DMS53 treated with DMSO at 0.1 percent for 48 hours (cell line): ENCODE measurements around the gene ROPN1B.

Experiments used
- DNase-seq: peaks from one replicate; lab custom pipeline; 2025; ENCODE audit not compliant: unreplicated experiment; lab: John Stamatoyannopoulos, UW

The ROPN1B gene

GRCh38 chr3:126003447-126004190 is 34.6 kb downstream of the ROPN1B start:
- no peak for DNase-seq

DNA sequence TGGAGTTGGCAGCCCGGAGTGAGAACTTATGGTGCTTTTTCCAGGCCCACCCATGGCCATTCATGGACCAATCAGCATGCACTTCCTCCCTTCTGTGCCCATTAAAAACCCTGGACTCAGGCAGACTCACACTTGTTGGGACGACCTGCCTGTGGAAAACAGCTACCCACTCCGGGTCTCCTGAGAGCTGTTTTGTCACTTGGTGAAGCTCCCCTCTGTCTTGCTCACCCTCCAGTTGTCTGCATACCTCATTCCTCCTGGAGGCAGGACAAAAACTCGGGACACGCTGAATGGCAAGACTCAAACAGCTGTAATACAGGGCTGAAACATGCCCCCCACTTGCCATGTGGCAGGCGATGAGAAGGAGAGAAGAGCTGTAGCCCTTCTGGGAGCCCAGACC is 35.2 kb downstream of the ROPN1B start:
- DNase-seq: no peak

GRCh38 chr3:126004692-126005091 is 35.7 kb downstream of the ROPN1B start:
- no peak for DNase-seq

GRCh38 chr3:126005951-126006350 is 37.0 kb downstream of the ROPN1B start:
- no peak for DNase-seq

GRCh38 chr3:126008219-126008618 is 39.2 kb downstream of the ROPN1B start:
- DNase-seq: no peak

GRCh38 chr3:126009181-126009580 is 40.2 kb downstream of the ROPN1B start:
- DNase-seq: no peak

GRCh38 chr3:126013751-126014156 is 44.8 kb downstream of the ROPN1B start:
- DNase-seq: no peak

GRCh38 chr3:126014252-126014651 is 45.3 kb downstream of the ROPN1B start:
- no peak for DNase-seq

GRCh38 chr3:126015075-126015474 is 46.1 kb downstream of the ROPN1B start:
- no peak for DNase-seq

DNA sequence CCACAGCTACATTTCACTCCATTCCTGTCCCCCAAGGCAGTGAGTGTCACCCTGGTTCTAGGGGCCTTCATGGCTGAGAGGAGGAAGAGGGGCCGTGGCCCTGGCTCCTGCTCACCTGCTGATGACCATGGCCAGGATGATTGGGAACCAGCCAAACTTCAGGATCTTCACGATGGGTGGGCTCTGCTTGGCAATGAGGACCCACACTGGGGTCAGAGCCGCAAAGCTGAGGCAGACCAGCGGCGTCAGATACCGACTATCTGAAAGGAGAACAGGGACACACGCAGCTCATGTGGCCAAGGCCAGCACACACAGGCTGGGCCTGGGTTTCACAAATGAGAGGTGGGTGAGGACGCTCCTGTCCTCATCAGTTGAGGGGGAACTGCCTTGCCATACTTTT is 47.6 kb downstream of the ROPN1B start:
- no peak for DNase-seq

- no peak for DNase-seq
Measured at GRCh38 chr3:126017362-126017761, 48.4 kb downstream of the ROPN1B start.

- no peak for DNase-seq
Measured at GRCh38 chr3:126018545-126018944, 49.6 kb downstream of the ROPN1B start.

DNA sequence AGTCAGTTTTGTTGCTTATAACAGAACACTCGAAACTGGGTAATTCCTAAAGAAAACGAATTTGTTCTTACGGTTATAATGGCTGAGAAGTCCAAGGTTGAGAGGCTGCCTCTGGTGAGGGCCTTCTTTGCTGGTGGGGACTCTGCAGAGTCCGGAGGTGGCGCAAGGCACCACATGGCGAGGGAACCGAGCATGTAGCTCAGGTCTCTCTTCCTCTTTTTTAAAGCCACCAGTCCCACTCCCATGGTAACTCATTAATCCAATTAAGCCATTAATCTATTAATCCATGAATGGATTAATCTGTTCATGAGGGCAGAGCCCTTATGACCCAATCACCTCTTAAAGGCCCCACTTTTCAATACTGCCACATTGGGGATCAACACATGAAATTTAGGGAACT is 50.0 kb downstream of the ROPN1B start:
- DNase-seq: no peak

- no peak for DNase-seq
Measured at GRCh38 chr3:126019683-126020082, 50.7 kb downstream of the ROPN1B start.

DNA sequence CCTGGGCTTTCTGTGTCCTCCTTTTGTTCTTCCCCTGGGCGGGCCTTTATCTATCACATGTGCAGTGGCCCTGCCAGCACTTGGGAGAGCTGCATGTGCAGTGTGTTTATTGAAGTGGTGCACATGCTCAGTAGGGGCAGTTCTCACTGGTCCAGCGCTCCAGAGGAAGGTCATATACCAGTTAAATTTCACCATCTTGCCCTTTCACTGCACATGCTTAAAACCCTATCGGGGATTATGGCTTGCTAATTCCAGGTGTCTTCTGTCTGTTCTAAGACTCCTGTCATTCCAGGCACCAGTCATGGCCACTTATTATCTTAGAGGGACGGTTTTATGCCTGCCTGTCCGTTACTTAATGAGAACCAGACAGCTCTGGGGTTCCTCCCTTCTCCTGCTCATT is 52.2 kb downstream of the ROPN1B start:
- DNase-seq: no peak

- no peak for DNase-seq
Measured at GRCh38 chr3:126021702-126022101, 52.7 kb downstream of the ROPN1B start.

DNA sequence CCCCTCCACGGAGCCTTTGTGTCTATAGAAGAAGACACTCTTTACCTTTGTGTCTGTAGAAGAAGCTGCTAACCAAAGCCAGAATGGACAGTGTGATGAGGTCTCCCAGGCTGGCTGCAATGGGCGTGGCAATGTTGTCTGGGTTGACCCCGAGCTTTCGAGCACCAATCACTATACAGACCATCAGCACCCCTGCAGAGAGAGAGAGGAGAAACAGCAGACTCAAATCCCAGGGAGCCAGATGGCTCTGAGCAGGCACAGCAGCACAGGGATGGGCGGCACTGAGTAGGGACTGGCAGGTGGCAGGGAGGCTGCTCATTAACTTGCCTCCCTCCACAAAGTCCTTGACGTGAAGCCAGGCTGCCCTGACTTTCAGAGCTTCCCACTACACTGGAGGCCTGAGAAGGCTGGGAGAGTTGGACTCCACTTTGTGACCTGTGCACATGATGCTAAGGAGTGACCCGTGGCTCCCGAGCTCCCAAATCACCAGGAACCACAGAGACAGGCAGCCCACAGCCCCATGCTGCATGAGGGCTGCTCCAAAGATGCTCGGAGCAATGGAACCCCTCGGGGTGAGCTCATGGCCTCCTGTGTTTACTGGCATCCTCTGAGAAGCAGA is 53.9 kb downstream of the ROPN1B start:
- DNase-seq: no peak

DNA sequence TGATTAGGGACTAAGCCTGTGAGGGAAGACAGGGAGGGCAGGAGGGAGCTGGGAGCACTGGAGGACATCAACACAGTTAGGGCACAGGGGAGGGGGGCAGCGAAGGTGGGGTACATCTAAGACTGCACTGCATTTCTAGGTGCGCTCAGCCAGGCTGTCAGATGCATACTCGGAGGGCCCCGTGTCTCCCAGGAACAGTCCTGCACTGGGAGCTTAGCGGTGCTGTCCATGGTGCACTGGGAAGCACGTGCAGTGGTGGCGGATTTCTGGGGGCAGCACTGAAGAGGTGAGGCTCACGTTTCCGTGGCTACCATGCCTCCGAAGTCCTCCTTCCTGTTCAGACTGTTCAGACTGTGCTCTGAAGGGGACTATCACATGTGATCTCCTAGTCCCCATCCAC is 54.4 kb downstream of the ROPN1B start:
- DNase-seq: no peak

DNA sequence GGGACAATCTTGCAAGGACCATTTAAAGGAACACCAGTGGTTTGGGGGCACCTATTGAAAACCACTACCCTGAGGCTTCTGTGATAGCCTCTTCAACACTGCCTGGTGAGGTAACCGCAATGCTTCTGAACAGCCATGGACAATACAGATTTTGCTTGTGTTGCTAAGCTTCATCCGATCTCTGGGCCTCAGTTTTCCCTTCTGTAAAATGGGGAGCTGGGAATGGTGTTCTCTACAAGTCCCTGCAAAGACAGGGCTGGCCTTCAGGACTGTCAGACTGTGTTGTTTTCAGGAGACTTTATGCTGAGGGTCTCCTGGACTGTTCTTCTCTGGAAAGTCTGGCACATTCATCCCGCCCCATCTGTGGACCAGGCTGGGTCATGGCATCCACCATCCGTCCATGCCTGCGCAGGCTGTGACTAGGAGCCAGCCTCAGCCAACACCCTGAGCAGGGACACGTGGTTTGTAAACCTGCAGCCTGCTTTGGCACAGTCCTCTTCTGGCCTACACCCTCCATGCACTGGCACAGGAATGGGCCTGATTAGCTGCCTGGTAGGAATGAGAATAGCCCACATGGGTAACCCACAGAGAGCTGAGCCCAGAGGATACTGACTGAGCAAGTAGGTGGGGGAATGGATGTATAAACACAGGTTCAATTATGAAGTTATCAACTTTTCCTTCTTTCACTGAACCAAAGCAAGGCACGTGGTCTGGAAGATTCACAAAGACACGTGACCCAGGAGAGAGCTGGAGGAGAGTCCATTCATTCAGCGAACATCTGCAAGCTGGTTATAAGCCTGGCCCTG is 55.3 kb downstream of the ROPN1B start:
- no peak for DNase-seq

GRCh38 chr3:126025116-126025729 is 56.2 kb downstream of the ROPN1B start:
- no peak for DNase-seq

GRCh38 chr3:126025862-126026261 is 56.9 kb downstream of the ROPN1B start:
- no peak for DNase-seq
